Tibial artery (tissue), 4 donors: ENCODE data around the gene COA1.
A peak's percentile ranks its signal among the peaks of the same experiment; 100 is the strongest.

ENCODE experiments used
- DNase-seq, 2 donors: peaks; one replicate each; pipeline ENCODE4 v3.0.0-alpha.2; 2019
- H3K27ac ChIP-seq, 2 donors: fragments of 200-600 bp; sonication (generic) in 1 of 2; 1 replicate in 1 of 2; 2 replicates in 1 of 2; pipeline ENCODE4 v1.5.1; 2018 to 2019; ENCODE audit warnings: mild to moderate bottlenecking in 1 of 2
- H3K27me3 ChIP-seq, 2 donors: fragments of 200-600 bp; sonication (generic) in 1 of 2; one replicate each; pipeline versions ENCODE4 v1.5.1 to v1.6.0; 2016 to 2019
- H3K36me3 ChIP-seq, 3 donors: fragments of 200-600 bp; sonication (generic) in 2 of 3; one replicate each; pipeline ENCODE4 v1.5.1; 2016 to 2019; ENCODE audit warnings: mild to moderate bottlenecking in 2 of 3
- H3K4me1 ChIP-seq, 4 donors: fragments of 200-600 bp; sonication (generic) in 2 of 4; 1 replicate in 3 of 4; 2 replicates in 1 of 4; pipeline ENCODE4 v1.5.1; 2016 to 2019
- H3K4me3 ChIP-seq, 2 donors: fragments of 200-600 bp; sonication (generic) in 1 of 2; 1 replicate in 1 of 2; 2 replicates in 1 of 2; pipeline ENCODE4 v1.5.1; 2018 to 2019; ENCODE audit warnings: mild to moderate bottlenecking in 2 of 2
- H3K9me3 ChIP-seq, 3 donors: fragments of 200-600 bp; sonication (generic) in 1 of 3; one replicate each; pipeline ENCODE4 v1.5.1; 2016 to 2019
- CTCF ChIP-seq, 2 experiments: fragments of 200-600 bp in 1 of 2; fragments of 450-650 bp in 1 of 2; IDR thresholded peaks; one replicate each; pipeline ENCODE4 v1.5.1; 2017 to 2019; ENCODE audit warnings: antibody characterized with exemption in 2 of 2, mild to moderate bottlenecking in 1 of 2, moderate library complexity in 1 of 2
- intact Hi-C: fragments of 100-400 bp; cut with DNase I; formaldehyde crosslinking; loops from one replicate; pipeline ENCODE4 v1.15.0; 2023; ENCODE audit warnings: low total_unique reads

The COA1 gene

GRCh38 chr7:43668035-43668434, 61.3 kb downstream of the COA1 start:
- Histone ChIP-seq H3K27ac (no peak overlapping the region), H3K36me3 (peaks cover 0 to 1% (median 0%) of the 10 kb centered on the region in 3 donors), H3K4me3 (no peak overlapping the region), H3K4me1 (peaks cover 0 to 15% (median 0%) of the 10 kb centered on the region in 4 donors), H3K27me3 (no peaks in the 10 kb centered on the region), H3K9me3 (no peaks in the 10 kb centered on the region)
- intact Hi-C loops: no loop called here
- no peak for DNase-seq
- no peak for TF ChIP-seq CTCF (IDR thresholded peaks at IDR 0.05)

- no peak for DNase-seq
- Histone ChIP-seq H3K4me3 (no peak overlapping the region), H3K27ac (no peak overlapping the region), H3K9me3 (no peaks in the 10 kb centered on the region), H3K4me1 (peaks cover 0 to 15% (median 0%) of the 10 kb centered on the region in 4 donors), H3K27me3 (no peaks in the 10 kb centered on the region), H3K36me3 (peaks cover 0 to 4% (median 0%) of the 10 kb centered on the region in 3 donors)
- TF ChIP-seq CTCF (IDR thresholded peaks at IDR 0.05): no peak
- intact Hi-C loops: no loop called here
Measured at GRCh38 chr7:43666938-43667337, 62.4 kb downstream of the COA1 start.

- TF ChIP-seq CTCF (IDR thresholded peaks at IDR 0.05): no peak
- peaks cover 0 to 21% (median 0%) of the 10 kb centered on the region in 4 donors for H3K4me1 ChIP-seq
- peaks cover 0 to 4% (median 0%) of the 10 kb centered on the region in 3 donors for H3K36me3 ChIP-seq
- DNase-seq: no peak
- H3K27ac ChIP-seq: no peak overlapping the region
- H3K4me3 ChIP-seq: no peak overlapping the region
- H3K9me3 ChIP-seq: no peaks in the 10 kb centered on the region
- intact Hi-C loops: no loop called here
- no peaks in the 10 kb centered on the region for H3K27me3 ChIP-seq
Measured at GRCh38 chr7:43664681-43665080, 64.6 kb downstream of the COA1 start.

- no peak overlapping the region for H3K27ac ChIP-seq
Measured at GRCh38 chr7:43660141-43660540, 69.2 kb downstream of the COA1 start.

GRCh38 chr7:43659549-43659896, 69.8 kb downstream of the COA1 start:
- H3K9me3 ChIP-seq: no peaks in the 10 kb centered on the region
- no peaks in the 10 kb centered on the region for H3K27me3 ChIP-seq
- H3K27ac ChIP-seq: peak overlapping the region; percentile 56 to 63
- no peak for DNase-seq
- no peak for TF ChIP-seq CTCF (IDR thresholded peaks at IDR 0.05)
- no peak overlapping the region for H3K4me3 ChIP-seq
- intact Hi-C loops: no loop called here
- peaks cover 0 to 4% (median 0%) of the 10 kb centered on the region in 3 donors for H3K36me3 ChIP-seq
- H3K4me1 ChIP-seq: peaks cover 0 to 36% (median 4%) of the 10 kb centered on the region in 4 donors

More at GRCh38 chr7:43660141-43660540, 69.2 kb downstream of the COA1 start:
- Histone ChIP-seq H3K9me3 (no peaks in the 10 kb centered on the region), H3K27me3 (no peaks in the 10 kb centered on the region), H3K36me3 (peaks cover 0 to 4% (median 0%) of the 10 kb centered on the region in 3 donors), H3K4me3 (no peak overlapping the region), H3K4me1 (peaks cover 0 to 39% (median 4%) of the 10 kb centered on the region in 4 donors)
- intact Hi-C loops: no loop called here
- DNase-seq: no peak
- no peak for TF ChIP-seq CTCF (IDR thresholded peaks at IDR 0.05)
